Measurements from ENCODE around the gene ATXN7L2. TPM values are rescaled to one million over a fixed set of nuclear protein-coding genes. Genes with fewer than 3 reads are reported as not detected.
A peak's percentile ranks its signal among the peaks of the same experiment; 100 is the strongest.

Gene ATXN7L2
- total RNA-seq, 1 donor from 2014 or later = 4.9 TPM

DNA sequence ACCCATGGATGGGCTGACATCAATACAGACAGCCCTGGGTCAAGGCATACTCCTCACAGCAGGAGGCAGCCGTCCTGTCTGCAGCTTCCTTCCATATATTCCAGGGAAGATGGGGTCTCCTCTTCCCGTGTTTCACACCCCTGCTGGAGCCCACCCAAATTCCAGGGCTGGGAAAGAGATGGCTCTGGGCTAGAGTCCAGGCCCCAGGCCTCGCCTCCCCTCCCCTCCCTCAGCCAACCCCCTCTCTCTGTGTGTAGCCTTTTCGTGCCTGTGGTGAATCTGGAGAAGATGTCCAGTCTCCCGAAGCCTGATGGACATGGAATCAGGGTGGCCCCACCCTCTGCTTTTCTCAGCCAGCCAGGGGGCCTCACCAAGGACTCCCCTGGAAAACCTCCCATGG is 3.6 kb downstream of the ATXN7L2 start:
- TF ChIP-seq, protein P1, sequence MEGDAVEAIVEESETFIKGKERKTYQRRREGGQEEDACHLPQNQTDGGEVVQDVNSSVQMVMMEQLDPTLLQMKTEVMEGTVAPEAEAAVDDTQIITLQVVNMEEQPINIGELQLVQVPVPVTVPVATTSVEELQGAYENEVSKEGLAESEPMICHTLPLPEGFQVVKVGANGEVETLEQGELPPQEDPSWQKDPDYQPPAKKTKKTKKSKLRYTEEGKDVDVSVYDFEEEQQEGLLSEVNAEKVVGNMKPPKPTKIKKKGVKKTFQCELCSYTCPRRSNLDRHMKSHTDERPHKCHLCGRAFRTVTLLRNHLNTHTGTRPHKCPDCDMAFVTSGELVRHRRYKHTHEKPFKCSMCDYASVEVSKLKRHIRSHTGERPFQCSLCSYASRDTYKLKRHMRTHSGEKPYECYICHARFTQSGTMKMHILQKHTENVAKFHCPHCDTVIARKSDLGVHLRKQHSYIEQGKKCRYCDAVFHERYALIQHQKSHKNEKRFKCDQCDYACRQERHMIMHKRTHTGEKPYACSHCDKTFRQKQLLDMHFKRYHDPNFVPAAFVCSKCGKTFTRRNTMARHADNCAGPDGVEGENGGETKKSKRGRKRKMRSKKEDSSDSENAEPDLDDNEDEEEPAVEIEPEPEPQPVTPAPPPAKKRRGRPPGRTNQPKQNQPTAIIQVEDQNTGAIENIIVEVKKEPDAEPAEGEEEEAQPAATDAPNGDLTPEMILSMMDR (IDR thresholded peaks at IDR 0.05) = no peak
- TF ChIP-seq POLR2A (IDR thresholded peaks at IDR 0.05) (no peak), POLR2AphosphoS5 (IDR thresholded peaks at IDR 0.05; ENCODE audit: insufficient read depth in 1 of 2, low read depth in 1 of 2) (no peak)
- no peak overlapping the region for H3K4me3 ChIP-seq
- H3K36me3 ChIP-seq = no peaks in the 10 kb centered on the region
- no peaks in the 10 kb centered on the region for H3K27me3 ChIP-seq
- H3K9me3 ChIP-seq = no peaks in the 10 kb centered on the region
- H3K27ac ChIP-seq = no peak overlapping the region
- DNase-seq (ENCODE audit: extremely low spot score in 2 of 2) = no peak
- intact Hi-C loops (cut with DNase I) = no loop called here
- peaks cover 19% of the 10 kb centered on the region for H3K4me1 ChIP-seq

DNA sequence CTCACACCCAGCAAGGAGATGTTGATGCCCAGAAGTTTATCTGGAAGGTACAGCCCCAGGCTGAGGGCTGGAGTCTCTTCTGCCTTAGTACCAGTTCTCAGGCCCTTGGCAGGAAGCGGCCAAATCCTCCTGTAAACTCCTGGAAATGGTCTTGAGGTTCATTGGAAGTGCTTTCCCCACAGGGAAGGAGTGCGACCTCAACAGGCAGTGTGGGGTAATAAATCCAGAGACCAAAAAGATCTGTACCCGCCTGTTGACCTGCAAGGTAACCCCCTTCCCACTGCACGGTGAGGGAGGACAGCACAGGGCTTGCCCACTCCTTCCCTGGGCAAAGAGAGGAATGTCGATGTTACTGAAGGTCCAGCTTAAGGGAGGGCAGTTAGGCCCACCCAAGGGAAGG is 4.5 kb downstream of the ATXN7L2 start:
- H3K27ac ChIP-seq = no peak overlapping the region
- intact Hi-C loops (cut with DNase I) = no loop called here
- H3K27me3 ChIP-seq = no peaks in the 10 kb centered on the region
- H3K36me3 ChIP-seq = no peaks in the 10 kb centered on the region
- no peak for TF ChIP-seq POLR2AphosphoS5 (IDR thresholded peaks at IDR 0.05; ENCODE audit: insufficient read depth in 1 of 2, low read depth in 1 of 2)
- TF ChIP-seq POLR2A (IDR thresholded peaks at IDR 0.05) = no peak
- TF ChIP-seq, protein P1 (IDR thresholded peaks at IDR 0.05) = no peak
- H3K9me3 ChIP-seq = no peaks in the 10 kb centered on the region
- DNase-seq (ENCODE audit: extremely low spot score in 2 of 2) = no peak
- no peak overlapping the region for H3K4me3 ChIP-seq
- peaks cover 16% of the 10 kb centered on the region for H3K4me1 ChIP-seq

- TF ChIP-seq, protein P1 (IDR thresholded peaks at IDR 0.05) = no peak
- no peak for TF ChIP-seq POLR2A (IDR thresholded peaks at IDR 0.05)
- TF ChIP-seq POLR2AphosphoS5 (IDR thresholded peaks at IDR 0.05; ENCODE audit: insufficient read depth in 1 of 2, low read depth in 1 of 2) = no peak
- Histone ChIP-seq H3K4me3 (no peak overlapping the region), H3K27me3 (no peaks in the 10 kb centered on the region), H3K9me3 (no peaks in the 10 kb centered on the region), H3K4me1 (peaks cover 18% of the 10 kb centered on the region), H3K27ac (no peak overlapping the region), H3K36me3 (no peaks in the 10 kb centered on the region)
- DNase-seq (ENCODE audit: extremely low spot score in 2 of 2) = no peak
- intact Hi-C loops (cut with DNase I) = no loop called here
Measured at GRCh38 chr1:109488696-109489095, 5.0 kb downstream of the ATXN7L2 start.

GRCh38 chr1:109490029-109490933 is 6.6 kb downstream of the ATXN7L2 start:
- Histone ChIP-seq H3K9me3 (no peaks in the 10 kb centered on the region), H3K27ac (no peak overlapping the region), H3K27me3 (no peaks in the 10 kb centered on the region), H3K4me3 (no peak overlapping the region), H3K4me1 (peaks cover 17% of the 10 kb centered on the region), H3K36me3 (peaks cover 0 to under 1% of the 10 kb centered on the region in 2 donors)
- TF ChIP-seq POLR2AphosphoS5 (IDR thresholded peaks at IDR 0.05; ENCODE audit: insufficient read depth in 1 of 2, low read depth in 1 of 2) = no peak
- TF ChIP-seq, protein P1 (IDR thresholded peaks at IDR 0.05) = peak; percentile 30 to 74 (median 58)
- DNase-seq (ENCODE audit: extremely low spot score in 2 of 2) = no peak
- intact Hi-C loops (cut with DNase I) = no loop called here

DNA sequence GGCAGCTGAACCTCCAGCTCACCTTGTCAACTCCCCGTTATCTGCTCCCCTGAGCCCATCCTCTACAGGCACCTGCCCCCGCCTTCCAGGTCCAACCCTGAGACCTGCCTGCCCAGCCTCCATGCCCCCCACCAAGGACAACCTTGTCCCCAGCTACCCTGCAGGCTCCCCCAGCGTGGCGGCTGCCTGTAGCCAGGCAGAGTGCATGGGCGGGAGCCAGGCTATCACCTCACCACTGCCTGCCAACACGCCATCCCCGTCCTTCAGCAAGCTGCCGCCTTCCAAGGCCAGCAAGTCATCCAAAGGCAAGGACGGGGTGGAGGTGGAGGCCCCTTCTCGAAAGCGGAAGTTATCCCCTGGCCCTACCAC is 7.2 kb downstream of the ATXN7L2 start:
- peaks cover 0 to 6% of the 10 kb centered on the region in 2 donors for H3K36me3 ChIP-seq
- H3K27ac ChIP-seq = no peak overlapping the region
- no peak for DNase-seq (ENCODE audit: extremely low spot score in 2 of 2)
- H3K9me3 ChIP-seq = no peaks in the 10 kb centered on the region
- TF ChIP-seq POLR2A (IDR thresholded peaks at IDR 0.05) (no peak), POLR2AphosphoS5 (IDR thresholded peaks at IDR 0.05; ENCODE audit: insufficient read depth in 1 of 2, low read depth in 1 of 2) (no peak)
- TF ChIP-seq, protein P1 (IDR thresholded peaks at IDR 0.05) = no peak
- no peak overlapping the region for H3K4me3 ChIP-seq
- H3K27me3 ChIP-seq = no peaks in the 10 kb centered on the region
- H3K4me1 ChIP-seq = peaks cover 23% of the 10 kb centered on the region
- intact Hi-C loops (cut with DNase I) = no loop called here
